Testis (tissue), 3 donors: ENCODE results near the gene DDB1. TPM values are rescaled to one million over a fixed set of nuclear protein-coding genes. Genes with fewer than 3 reads are reported as not detected.

Source experiments
- DNase-seq: peaks from one replicate; pipeline ENCODE4 v3.0.0-alpha.2; 2019
- H3K27ac ChIP-seq, 2 donors: fragments of 200-600 bp; sonication (generic); one replicate each; pipeline ENCODE4 v1.5.1; 2019
- H3K27me3 ChIP-seq: fragments of 200-600 bp; sonication (generic); one replicate; pipeline ENCODE4 v1.5.1; 2019
- H3K36me3 ChIP-seq: fragments of 200-600 bp; sonication (generic); one replicate; pipeline ENCODE4 v1.5.1; 2017; ENCODE audit warnings: low read depth; ENCODE audit errors: missing control alignments
- H3K4me1 ChIP-seq: fragments of 200-600 bp; sonication (generic); one replicate; pipeline ENCODE4 v1.5.1; 2019
- H3K4me3 ChIP-seq, 2 donors: fragments of 200-600 bp; sonication (generic); one replicate each; pipeline ENCODE4 v1.5.1; 2017 to 2019
- H3K9me3 ChIP-seq: fragments of 200-600 bp; sonication (generic); one replicate; pipeline ENCODE4 v1.5.1; 2017
- CTCF ChIP-seq, 3 experiments: fragments of 450-650 bp in 2 of 3; fragments of 200-600 bp in 1 of 3; sonication (generic) in 1 of 3; IDR thresholded peaks; one replicate each; pipeline ENCODE4 v1.5.1; 2016 to 2019; ENCODE audit warnings: antibody characterized with exemption in 3 of 3, mild to moderate bottlenecking in 2 of 3, moderate library complexity in 1 of 3
- POLR2A ChIP-seq: fragments of 450-650 bp; IDR thresholded peaks from one replicate; pipeline ENCODE4 v1.6.1; 2017; ENCODE audit warnings: antibody characterized with exemption, mild to moderate bottlenecking, moderate library complexity
- WGBS, 2 donors: methylation state at CpG; one replicate each; pipeline ENCODE4 v1.1.5; 2018; 5-methylcytosine and 5-hydroxymethylcytosine counted together
- intact Hi-C: fragments of 100-400 bp; cut with DNase I; formaldehyde crosslinking; loops from one replicate; pipeline ENCODE4 v1.15.1; 2023; ENCODE audit warnings: low total_unique reads
- polyA plus RNA-seq: library from polyadenylated mRNA; stranded (reverse); fragments of 350-450 nt; fragmentation: Illumina TruSeq; extraction: RNeasy Lipid Tissue Mini Kit (QIAGEN cat#74804); gene quantifications from one replicate; pipeline ENCODE4 v1.2.3, GENCODE V29; 2014; ENCODE audit warnings: low read depth, low replicate concordance; ENCODE audit not compliant: insufficient read depth
- total RNA-seq, 2 donors: library from RNA; depleted of rRNA; stranded (reverse); fragments of >200 nt; gene quantifications; one replicate each; pipeline ENCODE4 v1.2.3, GENCODE V29; 2016

Gene DDB1
- total and polyA plus RNA-seq, 3 donors from 2014 or later, result 257 to 333 (median 266) TPM

- no peaks in the 10 kb centered on the region for H3K4me1 ChIP-seq
- no peaks in the 10 kb centered on the region for H3K9me3 ChIP-seq
- intact Hi-C loops, result no loop called here
- WGBS, 2 donors, result 79 to 81% methylated on average over 12 to 15 of the region's 15 CpGs
- TF ChIP-seq POLR2A, result no peak
- TF ChIP-seq CTCF (IDR thresholded peaks at IDR 0.05), result no peak
- no peak for DNase-seq
- H3K4me3 ChIP-seq, result no peak overlapping the region
- no peak overlapping the region for H3K27ac ChIP-seq
- no peaks in the 10 kb centered on the region for H3K36me3 ChIP-seq
- no peaks in the 10 kb centered on the region for H3K27me3 ChIP-seq
These were observed 20.5 kb upstream of the DDB1 start for GRCh38 chr11:61353131-61354067.

- Histone ChIP-seq H3K4me1 (no peaks in the 10 kb centered on the region), H3K4me3 (no peak overlapping the region), H3K27me3 (no peaks in the 10 kb centered on the region), H3K27ac (no peak overlapping the region), H3K36me3 (no peaks in the 10 kb centered on the region), H3K9me3 (no peaks in the 10 kb centered on the region)
- DNase-seq, result no peak
- intact Hi-C loops, result no loop called here
- TF ChIP-seq CTCF (IDR thresholded peaks at IDR 0.05), result no peak
- no peak for TF ChIP-seq POLR2A
- WGBS, 2 donors, result 74 to 82% methylated on average over 8 of the region's 8 CpGs
These were observed 19.1 kb upstream of the DDB1 start for GRCh38 chr11:61352038-61352437.

- TF ChIP-seq CTCF (IDR thresholded peaks at IDR 0.05), result no peak
- TF ChIP-seq POLR2A, result no peak
- Histone ChIP-seq H3K9me3 (no peaks in the 10 kb centered on the region), H3K36me3 (no peaks in the 10 kb centered on the region), H3K4me3 (no peak overlapping the region), H3K27ac (no peak overlapping the region), H3K4me1 (peaks cover 9% of the 10 kb centered on the region), H3K27me3 (no peaks in the 10 kb centered on the region)
- intact Hi-C loops, result no loop called here
- 88 to 89% methylated on average over 4 to 7 of the region's 8 CpGs for WGBS, 2 donors
- DNase-seq, result no peak
These were observed 17.9 kb upstream of the DDB1 start for GRCh38 chr11:61350803-61351202.

- intact Hi-C loops, result no loop called here
- 100% methylated on average over 1 of the region's 1 CpG; no CpG with 5 or more reads in 1 of the 2 donors for WGBS, 2 donors
- no peak for DNase-seq
These were observed 17.4 kb upstream of the DDB1 start for GRCh38 chr11:61350336-61350735.

GRCh38 chr11:61349916-61350315 lies 17.0 kb upstream of the DDB1 start:
- no peak for DNase-seq
- Histone ChIP-seq H3K4me3 (no peak overlapping the region), H3K27ac (no peak overlapping the region), H3K27me3 (no peaks in the 10 kb centered on the region), H3K36me3 (no peaks in the 10 kb centered on the region), H3K4me1 (peaks cover 18% of the 10 kb centered on the region), H3K9me3 (no peaks in the 10 kb centered on the region)
- 86 to 87% methylated on average over 8 to 10 of the region's 10 CpGs for WGBS, 2 donors
- no peak for TF ChIP-seq CTCF (IDR thresholded peaks at IDR 0.05)
- no peak for TF ChIP-seq POLR2A
- intact Hi-C loops, result no loop called here

More at GRCh38 chr11:61350336-61350735, 17.4 kb upstream of the DDB1 start:
- Histone ChIP-seq H3K4me3 (no peak overlapping the region), H3K4me1 (peaks cover 14% of the 10 kb centered on the region), H3K27ac (no peak overlapping the region), H3K9me3 (no peaks in the 10 kb centered on the region), H3K27me3 (no peaks in the 10 kb centered on the region), H3K36me3 (no peaks in the 10 kb centered on the region)
- TF ChIP-seq POLR2A, result no peak
